Nephron (organoid): ENCODE measurements around the gene DTD2.

Experiments
- H3K27ac Mint-ChIP-seq, 3 experiments: 2 replicates each; pipeline ENCODE4 v1.8.0; 2020; ENCODE audit warnings: mixed read lengths in 3 of 3, mild to moderate bottlenecking in 2 of 3, moderate library complexity in 1 of 3
- H3K27me3 Mint-ChIP-seq: 2 replicates; pipeline ENCODE4 v1.8.0; 2021; ENCODE audit warnings: low read depth, mild to moderate bottlenecking, moderate library complexity, mixed read lengths
- H3K36me3 Mint-ChIP-seq: 2 replicates; pipeline ENCODE4 v1.8.0; 2020; ENCODE audit warnings: low read depth, mixed read lengths
- H3K4me1 Mint-ChIP-seq: 2 replicates; pipeline ENCODE4 v1.8.0; 2020; ENCODE audit warnings: mixed read lengths
- H3K4me3 Mint-ChIP-seq, 3 experiments: 2 replicates each; pipeline ENCODE4 v1.8.0; 2020; ENCODE audit warnings: mild to moderate bottlenecking in 3 of 3, mixed read lengths in 3 of 3, moderate library complexity in 2 of 3
- H3K9me3 Mint-ChIP-seq: 2 replicates; pipeline ENCODE4 v1.8.0; 2020; ENCODE audit warnings: mixed read lengths
- CTCF ChIP-seq, 3 experiments: fragments of 200-600 bp; sonication (generic); IDR thresholded peaks; one replicate each; pipeline ENCODE4 v1.5.0; 2021; ENCODE audit warnings: antibody characterized with exemption in 3 of 3; ENCODE audit not compliant: unreplicated experiment in 3 of 3

Gene DTD2

GRCh38 chr14:31419179-31419966, 37.9 kb downstream of the DTD2 start:
- no peak for TF ChIP-seq CTCF (IDR thresholded peaks at IDR 0.05; ENCODE audit: unreplicated experiment in 3 of 3)
- H3K27me3 Mint-ChIP-seq, result no peaks in the 10 kb centered on the region
- peak overlapping the region; percentile 79 to 99 (median 80) for H3K27ac Mint-ChIP-seq
- no peaks in the 10 kb centered on the region for H3K9me3 Mint-ChIP-seq
- no peaks in the 10 kb centered on the region for H3K36me3 Mint-ChIP-seq
- H3K4me1 Mint-ChIP-seq, result peaks cover 15% of the 10 kb centered on the region
- peak overlapping the region; percentile 97 to 100 (median 99) for H3K4me3 Mint-ChIP-seq

- H3K36me3 Mint-ChIP-seq, result no peaks in the 10 kb centered on the region
Measured at GRCh38 chr14:31418440-31418839, 38.9 kb downstream of the DTD2 start.

GRCh38 chr14:31414190-31414833, 43.0 kb downstream of the DTD2 start:
- Mint-ChIP-seq H3K4me3 (no peak overlapping the region), H3K27ac (no peak overlapping the region), H3K9me3 (no peaks in the 10 kb centered on the region), H3K36me3 (no peaks in the 10 kb centered on the region), H3K27me3 (no peaks in the 10 kb centered on the region), H3K4me1 (peaks cover 17% of the 10 kb centered on the region)
- no peak for TF ChIP-seq CTCF (IDR thresholded peaks at IDR 0.05; ENCODE audit: unreplicated experiment in 3 of 3)

More at GRCh38 chr14:31418440-31418839, 38.9 kb downstream of the DTD2 start:
- TF ChIP-seq CTCF (IDR thresholded peaks at IDR 0.05; ENCODE audit: unreplicated experiment in 3 of 3), result no peak
- Mint-ChIP-seq H3K9me3 (no peaks in the 10 kb centered on the region), H3K27me3 (no peaks in the 10 kb centered on the region), H3K4me1 (peaks cover 15% of the 10 kb centered on the region), H3K4me3 (peak overlapping the region; percentile 68 to 85 (median 76)), H3K27ac (peak overlapping the region; percentile 87 to 89 (median 88))

GRCh38 chr14:31411218-31411727, 46.0 kb downstream of the DTD2 start:
- Mint-ChIP-seq H3K27me3 (no peaks in the 10 kb centered on the region), H3K27ac (peak overlapping the region; percentile 54 to 80 (median 68)), H3K36me3 (no peaks in the 10 kb centered on the region), H3K4me1 (peaks cover 5% of the 10 kb centered on the region), H3K4me3 (peak overlapping the region in 1 of 3 experiments; percentile 27), H3K9me3 (no peaks in the 10 kb centered on the region)
- no peak for TF ChIP-seq CTCF (IDR thresholded peaks at IDR 0.05; ENCODE audit: unreplicated experiment in 3 of 3)

- Mint-ChIP-seq H3K9me3 (no peaks in the 10 kb centered on the region), H3K27me3 (no peaks in the 10 kb centered on the region)
- TF ChIP-seq CTCF (IDR thresholded peaks at IDR 0.05; ENCODE audit: unreplicated experiment in 3 of 3), result no peak
Measured at GRCh38 chr14:31410048-31410650, 47.2 kb downstream of the DTD2 start.

More at GRCh38 chr14:31410048-31410650, 47.2 kb downstream of the DTD2 start:
- H3K36me3 Mint-ChIP-seq, result no peaks in the 10 kb centered on the region
- H3K4me1 Mint-ChIP-seq, result peaks cover 5% of the 10 kb centered on the region
- H3K27ac Mint-ChIP-seq, result no peak overlapping the region
- H3K4me3 Mint-ChIP-seq, result no peak overlapping the region
